Brain microvascular endothelial cell (primary cell): ENCODE measurements around the gene TGM5.
A peak's percentile ranks its signal among the peaks of the same experiment; 100 is the strongest.

Source experiments
- DNase-seq: peaks from one replicate; pipeline ENCODE4 v3.0.0-alpha.2; 2020
- H3K27ac ChIP-seq: fragments of 250-450 bp; sonication (Bioruptor Pico); 2 replicates; pipeline ENCODE4 v1.5.1; 2020; ENCODE audit warnings: mild to moderate bottlenecking, moderate library complexity
- H3K27me3 ChIP-seq: fragments of 250-450 bp; sonication (Bioruptor Pico); replicated peaks from 2 replicates; pipeline ENCODE4 v1.5.1; 2020; ENCODE audit warnings: mild to moderate bottlenecking
- H3K36me3 ChIP-seq: fragments of 250-450 bp; sonication (Bioruptor Pico); replicated peaks from 2 replicates; pipeline ENCODE4 v1.5.1; 2020; ENCODE audit warnings: mild to moderate bottlenecking
- H3K4me3 ChIP-seq: 2 replicates; pipeline ENCODE4 v1.5.1; 2011; ENCODE audit warnings: low read depth, mild to moderate bottlenecking, control low read depth, low read length, moderate library complexity
- CTCF ChIP-seq: IDR thresholded peaks from 2 replicates; pipeline ENCODE4 v1.5.1; 2011; ENCODE audit warnings: low read depth, mild to moderate bottlenecking, moderate library complexity, low read length, control low read depth, inconsistent platforms; ENCODE audit errors: missing control alignments
- in situ Hi-C: cut with HindIII; loops from 2 replicates; pipeline ENCODE4 v1.10.0; 2017; ENCODE audit warnings: low sequenced_read_pairs, low pct_ligation_motif_present

The TGM5 gene

GRCh38 chr15:43214169-43214568 is 52.6 kb downstream of the TGM5 start:
- in situ Hi-C loops: no loop called here

GRCh38 chr15:43213466-43213865 is 53.3 kb downstream of the TGM5 start:
- no peak for DNase-seq
- TF ChIP-seq CTCF: no peak
- H3K27me3 ChIP-seq: peaks cover 4% of the 10 kb centered on the region
- no peak overlapping the region for H3K27ac ChIP-seq
- H3K36me3 ChIP-seq: no peaks in the 10 kb centered on the region
- H3K4me3 ChIP-seq: no peak overlapping the region
- in situ Hi-C loops: no loop called here

More at GRCh38 chr15:43214169-43214568, 52.6 kb downstream of the TGM5 start:
- Histone ChIP-seq H3K36me3 (no peaks in the 10 kb centered on the region), H3K4me3 (no peak overlapping the region), H3K27ac (no peak overlapping the region), H3K27me3 (peaks cover 4% of the 10 kb centered on the region)
- no peak for DNase-seq
- TF ChIP-seq CTCF: no peak

- in situ Hi-C loops: no loop called here
- Histone ChIP-seq H3K4me3 (no peak overlapping the region), H3K36me3 (no peaks in the 10 kb centered on the region), H3K27me3 (peaks cover 5% of the 10 kb centered on the region), H3K27ac (no peak overlapping the region)
- no peak for DNase-seq
- no peak for TF ChIP-seq CTCF
Measured at GRCh38 chr15:43212951-43213350, 53.8 kb downstream of the TGM5 start.

GRCh38 chr15:43212299-43212698 is 54.4 kb downstream of the TGM5 start:
- in situ Hi-C loops: no loop called here
- no peak for TF ChIP-seq CTCF
- no peaks in the 10 kb centered on the region for H3K36me3 ChIP-seq

GRCh38 chr15:43211224-43211735 is 55.4 kb downstream of the TGM5 start:
- H3K27me3 ChIP-seq: peaks cover 13% of the 10 kb centered on the region
- no peaks in the 10 kb centered on the region for H3K36me3 ChIP-seq
- in situ Hi-C loops: no loop called here
- no peak for DNase-seq
- no peak for TF ChIP-seq CTCF
- no peak overlapping the region for H3K4me3 ChIP-seq
- no peak overlapping the region for H3K27ac ChIP-seq

More at GRCh38 chr15:43212299-43212698, 54.4 kb downstream of the TGM5 start:
- no peak for DNase-seq
- no peak overlapping the region for H3K4me3 ChIP-seq
- no peak overlapping the region for H3K27ac ChIP-seq
- H3K27me3 ChIP-seq: peaks cover 10% of the 10 kb centered on the region

GRCh38 chr15:43210807-43211206 is 55.9 kb downstream of the TGM5 start:
- in situ Hi-C loops: no loop called here
- Histone ChIP-seq H3K27me3 (peaks cover 13% of the 10 kb centered on the region), H3K4me3 (no peak overlapping the region), H3K27ac (no peak overlapping the region), H3K36me3 (no peaks in the 10 kb centered on the region)
- no peak for DNase-seq
- peak; percentile 1 for TF ChIP-seq CTCF
